OCI-LY1 (cell line): ENCODE measurements around the gene HAUS7.

Experiments
- EZH2 ChIP-seq: fragments of 200-600 bp; sonication (generic), shearing (Covaris generic); IDR thresholded peaks from 2 replicates; pipeline ENCODE4 v1.8.0; 2017; ENCODE audit warnings: borderline replicate concordance, mixed run types, mild to moderate bottlenecking, antibody characterized with exemption, low read length, moderate library complexity, mixed read lengths
- TF ChIP-seq, protein P1 (sequence below): fragments of 200-600 bp; sonication (generic), shearing (Covaris generic); IDR thresholded peaks from 2 replicates; pipeline ENCODE4 v1.5.1; 2017; ENCODE audit warnings: mild to moderate bottlenecking, antibody characterized with exemption, low read length, moderate library complexity, mixed read lengths

- TF ChIP-seq, protein P1, sequence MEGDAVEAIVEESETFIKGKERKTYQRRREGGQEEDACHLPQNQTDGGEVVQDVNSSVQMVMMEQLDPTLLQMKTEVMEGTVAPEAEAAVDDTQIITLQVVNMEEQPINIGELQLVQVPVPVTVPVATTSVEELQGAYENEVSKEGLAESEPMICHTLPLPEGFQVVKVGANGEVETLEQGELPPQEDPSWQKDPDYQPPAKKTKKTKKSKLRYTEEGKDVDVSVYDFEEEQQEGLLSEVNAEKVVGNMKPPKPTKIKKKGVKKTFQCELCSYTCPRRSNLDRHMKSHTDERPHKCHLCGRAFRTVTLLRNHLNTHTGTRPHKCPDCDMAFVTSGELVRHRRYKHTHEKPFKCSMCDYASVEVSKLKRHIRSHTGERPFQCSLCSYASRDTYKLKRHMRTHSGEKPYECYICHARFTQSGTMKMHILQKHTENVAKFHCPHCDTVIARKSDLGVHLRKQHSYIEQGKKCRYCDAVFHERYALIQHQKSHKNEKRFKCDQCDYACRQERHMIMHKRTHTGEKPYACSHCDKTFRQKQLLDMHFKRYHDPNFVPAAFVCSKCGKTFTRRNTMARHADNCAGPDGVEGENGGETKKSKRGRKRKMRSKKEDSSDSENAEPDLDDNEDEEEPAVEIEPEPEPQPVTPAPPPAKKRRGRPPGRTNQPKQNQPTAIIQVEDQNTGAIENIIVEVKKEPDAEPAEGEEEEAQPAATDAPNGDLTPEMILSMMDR, result no peak
- no peak for TF ChIP-seq EZH2
These were observed 12.4 kb downstream of the HAUS7 start for GRCh38 chrX:153457827-153458466.
